ENCODE measurements around the gene PWWP2B. TPM values are rescaled to one million over a fixed set of nuclear protein-coding genes. Genes with fewer than 3 reads are reported as not detected.

Gene PWWP2B
- total and polyA plus RNA-seq, 7 donors: 7.7 to 50.8 (median 10.2) TPM

DNA sequence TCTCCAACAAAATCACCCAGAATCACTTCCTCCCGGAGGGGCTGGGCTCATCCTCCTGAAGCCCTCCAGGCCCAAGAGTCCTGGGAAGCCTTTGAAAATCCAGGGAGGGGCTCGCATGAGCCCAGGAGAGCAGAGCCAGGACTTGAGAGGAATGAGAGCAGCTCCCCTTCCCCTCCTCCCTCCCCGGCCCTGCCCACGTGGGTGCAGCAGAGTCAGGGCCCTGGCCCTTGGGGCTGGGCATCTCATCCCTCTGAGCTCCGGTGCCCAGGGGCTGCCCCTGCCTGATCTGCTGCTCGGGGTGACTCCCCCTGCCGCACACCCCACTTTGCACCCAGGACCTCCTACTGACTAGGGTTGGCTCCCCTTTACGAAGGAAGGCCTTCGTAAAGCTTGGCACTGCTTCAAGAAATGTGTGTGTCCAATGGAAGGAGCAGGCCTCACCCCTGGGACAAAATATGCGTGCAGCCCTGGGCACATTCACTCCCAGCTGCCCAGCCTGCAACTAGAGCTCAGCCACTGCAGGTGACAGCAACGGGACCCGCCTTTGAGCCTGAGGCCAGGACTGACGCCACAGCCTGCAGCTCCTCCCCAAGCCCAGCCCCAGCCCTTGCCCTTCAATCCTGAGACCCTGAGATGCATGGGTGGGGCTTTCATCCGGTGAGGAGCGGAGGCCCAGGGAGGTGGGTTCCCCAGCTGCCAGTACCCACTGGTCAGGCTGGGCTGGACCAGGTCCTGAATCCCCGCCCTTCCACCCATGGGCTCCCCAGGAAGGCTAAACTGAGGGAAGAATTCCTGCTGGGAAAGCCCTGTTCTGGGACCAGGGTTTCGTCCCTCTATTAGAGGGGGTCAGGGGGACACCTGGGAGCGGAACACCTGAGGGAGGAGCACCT lies 21.8 kb downstream of the PWWP2B start:
- Histone ChIP-seq H3K27ac (peak overlapping the region; percentile 88 to 93 (median 92)), H3K27me3 (no peaks in the 10 kb centered on the region), H3K9me3 (no peaks in the 10 kb centered on the region), H3K4me3 (no peak overlapping the region), H3K36me3 (peaks cover 0 to 6% (median 0%) of the 10 kb centered on the region in 4 donors), H3K4me1 (peaks cover 0 to 84% (median 76%) of the 10 kb centered on the region in 4 donors)
- no peak for DNase-seq
- TF ChIP-seq POLR2AphosphoS5 (IDR thresholded peaks at IDR 0.05) (peak in 3 of 4 donors; percentile 13 to 53 (median 42)), POLR2A (IDR thresholded peaks at IDR 0.05) (peak in 1 of 2 donors; percentile 65), EP300 (IDR thresholded peaks at IDR 0.05) (no peak)
- TF ChIP-seq, protein P1, sequence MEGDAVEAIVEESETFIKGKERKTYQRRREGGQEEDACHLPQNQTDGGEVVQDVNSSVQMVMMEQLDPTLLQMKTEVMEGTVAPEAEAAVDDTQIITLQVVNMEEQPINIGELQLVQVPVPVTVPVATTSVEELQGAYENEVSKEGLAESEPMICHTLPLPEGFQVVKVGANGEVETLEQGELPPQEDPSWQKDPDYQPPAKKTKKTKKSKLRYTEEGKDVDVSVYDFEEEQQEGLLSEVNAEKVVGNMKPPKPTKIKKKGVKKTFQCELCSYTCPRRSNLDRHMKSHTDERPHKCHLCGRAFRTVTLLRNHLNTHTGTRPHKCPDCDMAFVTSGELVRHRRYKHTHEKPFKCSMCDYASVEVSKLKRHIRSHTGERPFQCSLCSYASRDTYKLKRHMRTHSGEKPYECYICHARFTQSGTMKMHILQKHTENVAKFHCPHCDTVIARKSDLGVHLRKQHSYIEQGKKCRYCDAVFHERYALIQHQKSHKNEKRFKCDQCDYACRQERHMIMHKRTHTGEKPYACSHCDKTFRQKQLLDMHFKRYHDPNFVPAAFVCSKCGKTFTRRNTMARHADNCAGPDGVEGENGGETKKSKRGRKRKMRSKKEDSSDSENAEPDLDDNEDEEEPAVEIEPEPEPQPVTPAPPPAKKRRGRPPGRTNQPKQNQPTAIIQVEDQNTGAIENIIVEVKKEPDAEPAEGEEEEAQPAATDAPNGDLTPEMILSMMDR (IDR thresholded peaks at IDR 0.05): no peak
- intact Hi-C loops (cut with DNase I): no loop called here
- WGBS, 2 donors: 14 to 53% methylated on average over 18 of the region's 18 CpGs

DNA sequence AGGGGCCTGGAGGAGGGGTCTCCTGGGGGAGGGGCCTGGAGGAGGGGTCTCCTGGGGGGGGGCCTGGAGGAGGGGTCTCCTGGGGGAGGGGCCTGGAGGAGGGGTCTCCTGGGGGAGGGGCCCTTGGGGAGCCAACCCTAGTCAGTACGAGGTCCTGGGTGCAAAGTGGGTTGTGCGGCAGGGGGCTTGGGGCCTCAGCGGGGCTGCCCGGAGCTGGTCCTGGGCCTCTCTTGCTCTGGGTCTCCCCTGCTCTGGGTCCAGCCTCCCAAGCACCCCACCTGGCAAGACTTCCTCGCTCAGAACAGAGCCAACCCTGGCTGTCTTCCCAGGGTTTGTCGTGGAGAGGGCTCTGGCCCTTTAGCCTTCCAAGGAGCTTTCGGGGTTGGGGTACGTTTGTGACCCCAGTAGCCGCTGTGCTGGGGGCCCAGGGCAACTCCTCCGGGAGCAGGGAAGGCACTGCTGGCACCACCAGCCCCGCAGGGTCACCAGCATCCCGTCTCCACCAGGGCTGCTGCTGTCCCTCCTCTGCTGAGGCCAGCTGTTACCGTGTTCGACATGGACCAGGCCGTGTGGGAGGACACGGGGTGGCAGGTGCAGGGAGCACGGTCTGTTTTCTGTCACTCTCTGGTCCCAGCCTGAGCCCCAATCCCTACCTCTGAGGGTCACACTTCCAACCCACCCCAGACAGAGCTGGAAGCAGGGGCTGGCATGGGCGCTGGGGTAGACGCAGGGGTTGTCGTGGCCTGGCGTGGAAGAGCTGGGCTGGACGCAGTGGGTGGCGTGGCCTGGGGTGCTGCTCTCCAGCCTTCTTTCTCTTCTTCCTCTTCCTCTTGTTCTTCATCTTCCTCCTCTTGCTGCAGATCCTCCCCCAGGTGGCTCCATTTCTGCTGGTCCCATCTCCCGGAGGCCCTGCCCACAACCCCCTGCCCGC lies 22.8 kb downstream of the PWWP2B start:
- Histone ChIP-seq H3K4me3 (no peak overlapping the region), H3K9me3 (no peaks in the 10 kb centered on the region)

DNA sequence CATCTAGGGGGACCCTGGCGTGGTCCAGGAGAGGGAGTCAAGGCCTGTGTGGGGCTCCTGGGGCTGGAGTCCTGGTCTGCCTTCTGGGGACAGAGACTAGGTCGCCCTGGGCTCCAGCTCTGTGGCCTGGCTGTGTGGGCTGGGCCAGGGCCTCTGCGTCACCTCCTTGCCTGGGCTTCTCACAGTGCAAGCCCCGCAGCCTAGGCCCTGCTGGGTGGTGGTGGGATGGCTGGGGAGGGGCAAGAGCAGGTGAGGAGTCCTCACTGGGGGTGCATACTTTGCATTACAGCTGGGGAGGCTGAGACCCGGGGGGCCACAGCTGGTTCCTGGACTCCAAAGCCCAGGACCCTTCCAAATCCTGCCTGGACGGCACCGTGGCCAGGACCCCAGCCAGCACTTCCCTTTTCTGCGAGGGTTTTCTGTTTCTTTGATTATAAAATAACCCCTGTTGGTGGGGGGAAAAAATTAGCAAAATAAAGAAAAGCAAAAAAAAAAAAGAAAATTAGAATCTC lies 23.5 kb downstream of the PWWP2B start:
- Histone ChIP-seq H3K4me3 (no peak overlapping the region), H3K27me3 (no peaks in the 10 kb centered on the region), H3K4me1 (peaks cover 0 to 73% (median 68%) of the 10 kb centered on the region in 4 donors), H3K27ac (peak overlapping the region; percentile 88 to 93 (median 92)), H3K9me3 (no peaks in the 10 kb centered on the region), H3K36me3 (peaks cover 0 to 6% (median 0%) of the 10 kb centered on the region in 4 donors)
- TF ChIP-seq EP300 (IDR thresholded peaks at IDR 0.05) (no peak), POLR2A (IDR thresholded peaks at IDR 0.05) (no peak), POLR2AphosphoS5 (IDR thresholded peaks at IDR 0.05) (no peak)
- TF ChIP-seq, protein P1 (IDR thresholded peaks at IDR 0.05): no peak
- WGBS, 2 donors: 45 to 58% methylated on average over 8 of the region's 8 CpGs
- intact Hi-C loops (cut with DNase I): no loop called here
- no peak for DNase-seq

More for the DNA sequence above, 22.8 kb downstream of the PWWP2B start:
- Histone ChIP-seq H3K36me3 (peaks cover 0 to 6% (median 0%) of the 10 kb centered on the region in 4 donors), H3K4me1 (peaks cover 0 to 78% (median 71%) of the 10 kb centered on the region in 4 donors), H3K27ac (peak overlapping the region; percentile 88 to 93 (median 92)), H3K27me3 (no peaks in the 10 kb centered on the region)
- no peak for DNase-seq
- TF ChIP-seq EP300 (IDR thresholded peaks at IDR 0.05) (no peak), POLR2AphosphoS5 (IDR thresholded peaks at IDR 0.05) (peak in 1 of 4 donors; percentile 43), POLR2A (IDR thresholded peaks at IDR 0.05) (no peak)
- TF ChIP-seq, protein P1 (IDR thresholded peaks at IDR 0.05): no peak
- intact Hi-C loops (cut with DNase I): no loop called here
- 58 to 79% methylated on average over 25 of the region's 25 CpGs for WGBS, 2 donors

DNA sequence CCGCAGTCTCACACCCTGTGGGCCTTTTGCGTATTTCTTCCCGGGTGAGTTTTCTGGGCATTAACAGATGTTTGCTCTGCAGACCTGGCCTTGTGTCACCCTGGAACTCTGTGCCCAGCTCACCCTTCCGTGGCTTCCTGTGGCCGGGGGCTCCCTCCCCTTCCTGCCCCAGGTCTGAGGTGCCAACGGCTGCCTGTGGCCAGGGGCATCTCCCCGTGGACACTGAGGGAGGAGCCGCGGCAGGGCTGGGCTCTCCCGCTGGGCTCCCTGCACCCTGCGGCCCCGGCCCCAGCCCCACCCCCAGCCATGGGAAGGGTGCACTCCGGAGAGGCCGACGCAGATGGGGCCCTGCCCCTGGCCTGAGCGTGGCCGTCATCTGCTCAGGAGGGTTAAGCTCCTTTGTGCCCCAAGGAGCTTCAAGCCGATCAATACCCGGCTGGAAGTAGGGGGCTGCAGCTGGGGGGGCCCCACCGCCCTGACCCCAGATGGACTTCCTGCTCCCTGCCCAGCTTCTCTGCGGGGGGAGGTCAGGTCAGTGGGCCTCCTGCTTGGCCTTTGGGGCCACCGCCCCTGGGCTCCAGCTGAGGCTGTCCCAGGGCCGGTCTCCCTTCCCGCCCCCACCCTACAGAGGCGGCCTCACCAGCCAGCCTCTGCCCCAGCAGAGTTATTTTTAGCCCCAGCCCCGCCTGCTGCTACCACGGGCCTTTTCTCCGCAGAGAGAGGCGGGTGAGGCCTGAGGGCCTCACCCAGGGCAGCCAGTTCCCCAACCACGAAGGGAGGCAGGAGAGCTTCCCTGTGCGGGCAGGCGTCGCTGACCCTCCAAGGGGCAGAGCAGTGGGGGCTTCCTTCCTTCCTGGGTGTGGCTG lies 24.2 kb downstream of the PWWP2B start:
- peak overlapping the region in 3 of 4 donors; percentile 24 to 28 (median 27) for H3K4me3 ChIP-seq
- H3K36me3 ChIP-seq: peaks cover 0 to 6% (median 0%) of the 10 kb centered on the region in 4 donors
- H3K4me1 ChIP-seq: peaks cover 0 to 73% (median 65%) of the 10 kb centered on the region in 4 donors
- H3K27me3 ChIP-seq: no peaks in the 10 kb centered on the region
- intact Hi-C loops (cut with DNase I): no loop called here
- peak in 1 of 2 donors; percentile 43 for TF ChIP-seq POLR2A (IDR thresholded peaks at IDR 0.05)
- peak in 3 of 4 donors; percentile 30 to 39 (median 32) for TF ChIP-seq POLR2AphosphoS5 (IDR thresholded peaks at IDR 0.05)
- TF ChIP-seq, protein P1 (IDR thresholded peaks at IDR 0.05): no peak
- no peak for TF ChIP-seq EP300 (IDR thresholded peaks at IDR 0.05)
- DNase-seq: peak; percentile 92
- WGBS, 2 donors: 4 to 9% methylated on average over 33 of the region's 33 CpGs
- H3K27ac ChIP-seq: peak overlapping the region; percentile 88 to 93 (median 92)
- no peaks in the 10 kb centered on the region for H3K9me3 ChIP-seq

Measured in sigmoid colon (tissue), 7 donors.